22Rv1 (cell line): ENCODE measurements around the gene SYT15.
"Not testable (repeated sequence)": the region's sequence is repeated elsewhere in the genome, so short reads cannot be mapped to it uniquely, and the experiment has no call there.

Experiments used
- H3K27ac ChIP-seq: fragments of 450-650 bp; 2 replicates; pipeline ENCODE4 v1.5.1; 2017
- CTCF ChIP-seq: fragments of 450-650 bp; IDR thresholded peaks from 2 replicates; pipeline ENCODE4 v1.5.1; 2017; ENCODE audit warnings: mild to moderate bottlenecking
- ZFX ChIP-seq: fragments of 450-650 bp; IDR thresholded peaks from 2 replicates; pipeline ENCODE4 v1.6.1; 2017; ENCODE audit warnings: antibody characterized with exemption, borderline replicate concordance

Gene SYT15

GRCh38 chr10:46578474-46579178 lies at the start of gene SYT15:
Gene SYT15, plus strand, starts transcription at chr10:46579128. Its CDS starts 41 bp downstream, at chr10:46579169.
- not testable (repeated sequence) for H3K27ac ChIP-seq

GRCh38 chr10:46529742-46530141 lies 49.2 kb upstream of the SYT15 start:
- not testable (repeated sequence) for H3K27ac ChIP-seq

DNA sequence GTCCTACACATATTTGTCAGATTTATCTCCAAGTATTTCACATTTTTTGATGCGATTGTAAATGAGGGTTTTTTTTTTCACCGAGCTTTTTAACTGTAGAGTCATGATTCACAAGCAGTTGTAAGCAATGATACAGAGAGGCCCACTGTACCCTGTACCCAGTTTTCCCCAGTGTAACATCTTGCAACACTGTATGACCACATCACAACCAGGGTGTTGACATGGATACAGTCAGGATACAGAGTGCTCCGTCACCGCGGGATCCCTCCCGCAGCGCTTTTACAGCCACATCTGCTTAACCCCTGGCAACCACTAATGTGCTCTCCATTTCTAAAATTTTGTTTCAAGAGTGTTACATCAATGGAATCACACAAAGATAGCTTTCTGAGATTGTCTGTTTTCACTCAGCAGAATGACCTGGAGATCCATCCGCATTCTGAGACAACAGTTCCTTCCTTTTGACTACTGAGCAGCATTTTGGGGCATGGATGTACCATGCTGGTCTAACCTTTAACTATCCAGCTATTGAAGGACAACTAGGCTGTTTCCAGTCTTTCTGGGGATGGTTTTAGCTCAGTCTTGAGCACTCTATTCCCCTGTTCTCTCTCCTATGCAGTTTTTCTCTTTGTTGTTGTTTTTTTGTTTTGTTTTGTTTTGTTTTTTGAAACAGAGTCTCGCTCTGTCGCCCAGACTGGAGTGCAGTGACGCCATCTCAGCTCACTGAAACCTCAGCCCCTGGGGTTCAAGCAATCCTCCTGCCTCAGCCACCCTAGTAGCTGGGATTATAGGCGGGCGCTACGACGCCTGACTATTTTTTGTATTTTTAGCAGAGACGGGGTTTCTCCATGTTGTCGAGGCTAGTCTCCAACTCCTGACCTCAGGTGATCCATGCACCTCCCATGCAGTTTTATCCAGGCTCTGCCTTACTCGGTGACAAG lies 48.4 kb upstream of the SYT15 start:
- no peak overlapping the region for H3K27ac ChIP-seq
- TF ChIP-seq CTCF (no peak), ZFX (no peak)

GRCh38 chr10:46532256-46532655 lies 46.7 kb upstream of the SYT15 start:
- H3K27ac ChIP-seq: not testable (repeated sequence)

DNA sequence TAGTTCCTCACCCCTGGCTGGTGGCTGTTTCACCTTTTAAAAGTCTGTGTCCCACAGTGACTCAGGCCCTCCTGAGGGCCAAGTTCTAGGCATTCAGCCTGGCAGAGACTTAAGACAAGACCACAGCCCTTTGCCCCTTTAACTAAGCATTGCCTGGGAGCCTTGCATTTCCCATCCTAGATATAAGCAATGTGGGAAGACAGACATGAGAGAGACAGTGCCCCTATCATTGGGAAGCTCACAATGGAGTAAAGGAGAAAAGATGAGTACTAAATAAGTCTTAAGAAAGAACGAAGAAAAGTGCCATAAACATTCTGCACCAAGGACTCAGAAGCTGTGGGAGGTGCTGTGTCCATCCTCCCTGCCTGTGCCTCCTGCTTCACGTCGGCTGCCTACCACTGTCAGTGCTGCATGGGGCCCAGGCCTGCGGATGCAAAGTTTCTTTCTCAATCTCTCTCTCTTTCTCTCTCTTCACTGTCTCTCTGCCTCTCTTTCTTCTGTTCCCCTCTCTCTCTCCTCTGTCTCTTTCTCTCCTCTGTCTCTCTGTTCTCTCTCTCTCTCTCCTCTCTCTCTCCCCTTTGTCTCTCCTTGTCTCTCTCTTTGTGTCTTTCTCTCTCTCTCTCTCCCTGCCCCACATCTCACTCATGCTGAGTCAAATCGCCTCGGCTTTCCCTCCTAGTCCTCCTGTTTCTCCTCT lies 44.0 kb upstream of the SYT15 start:
- TF ChIP-seq ZFX (no peak), CTCF (no peak)
- no peak overlapping the region for H3K27ac ChIP-seq

GRCh38 chr10:46536171-46536570 lies 42.8 kb upstream of the SYT15 start:
- H3K27ac ChIP-seq: no peak overlapping the region
- no peak for TF ChIP-seq CTCF
- no peak for TF ChIP-seq ZFX

DNA sequence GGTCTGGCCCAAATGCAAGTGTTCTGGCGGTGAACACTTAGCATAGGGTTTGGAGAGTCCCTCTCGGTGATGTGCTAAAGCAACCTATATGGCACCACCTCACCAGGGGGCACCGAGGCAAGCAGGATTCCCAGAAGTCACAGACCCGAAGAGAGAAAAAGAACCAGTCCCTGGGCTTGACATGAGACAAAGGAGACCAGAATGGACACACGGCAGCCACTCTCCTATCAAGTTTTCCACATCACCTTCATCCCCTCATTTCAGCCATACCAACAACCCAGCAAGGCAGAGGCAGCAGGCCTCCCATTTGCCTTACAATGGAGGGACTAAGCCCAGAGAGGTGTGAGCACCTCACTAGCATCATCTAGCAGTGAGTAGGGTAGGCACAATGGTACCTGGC lies 42.1 kb upstream of the SYT15 start:
- no peak overlapping the region for H3K27ac ChIP-seq
- TF ChIP-seq CTCF: no peak
- TF ChIP-seq ZFX: no peak

GRCh38 chr10:46537309-46537708 lies 41.6 kb upstream of the SYT15 start:
- no peak for TF ChIP-seq CTCF
- TF ChIP-seq ZFX: no peak
- H3K27ac ChIP-seq: no peak overlapping the region
